ENCODE results near the gene FAM181A.

GRCh38 chr14:93891756-93892504 lies 35.2 kb upstream of the FAM181A start:
- TF ChIP-seq CTCF (conservative IDR thresholded peaks at IDR 0.05; ENCODE audit: low read depth, low read length) (no peak), EZH2 (IDR thresholded peaks at IDR 0.05; ENCODE audit: borderline replicate concordance, low read depth, low read length, poor library complexity, severe bottlenecking) (no peak)
